ENCODE data around the gene ALK.

Gene ALK

GRCh38 chr2:29644949-29645348, 276.4 kb downstream of the ALK start:
- no peak for DNase-seq (ENCODE audit: low read depth)

GRCh38 chr2:29643196-29643595, 278.2 kb downstream of the ALK start:
- DNase-seq (ENCODE audit: low read depth) = no peak

DNA sequence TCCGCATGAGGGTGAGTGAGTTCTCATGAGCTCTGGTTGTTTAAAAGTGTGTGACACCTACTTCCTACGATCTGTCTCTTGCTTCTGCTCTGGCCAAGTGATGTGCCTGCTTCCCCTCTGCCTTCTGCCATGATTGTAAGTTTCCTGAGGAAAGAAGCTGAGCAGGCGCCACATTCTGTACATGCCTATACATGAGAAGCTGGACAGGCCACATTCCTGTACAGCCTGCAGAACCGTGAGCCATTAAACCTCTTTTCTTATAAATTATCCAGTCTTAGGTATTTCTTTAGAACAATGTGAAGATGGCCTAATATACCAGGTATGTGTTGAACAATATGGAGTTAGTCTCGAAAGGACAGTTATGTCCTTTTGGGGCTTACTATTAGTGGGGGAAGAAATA, 281.0 kb downstream of the ALK start:
- DNase-seq (ENCODE audit: low read depth) = no peak

GRCh38 chr2:29638641-29639040, 282.7 kb downstream of the ALK start:
- DNase-seq (ENCODE audit: low read depth) = no peak

DNA sequence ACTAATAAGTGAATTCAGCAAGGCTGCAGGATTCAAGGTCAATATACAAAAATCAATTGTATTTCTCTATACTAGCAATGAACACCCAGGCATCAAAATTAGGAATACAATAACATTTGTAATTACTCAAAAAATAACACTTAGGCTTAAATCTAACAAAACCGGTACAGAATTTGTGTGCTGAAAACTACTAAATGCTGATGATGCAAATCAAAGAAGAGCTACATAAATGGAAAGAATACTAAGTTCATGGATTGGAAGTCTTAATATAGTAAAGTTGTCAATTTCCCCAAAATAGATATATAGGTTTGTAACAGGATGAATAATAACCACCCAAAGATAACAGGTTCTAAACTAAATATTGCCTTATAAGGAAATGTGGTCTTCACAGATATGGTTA, 286.5 kb downstream of the ALK start:
- no peak for DNase-seq (ENCODE audit: low read depth)

DNA sequence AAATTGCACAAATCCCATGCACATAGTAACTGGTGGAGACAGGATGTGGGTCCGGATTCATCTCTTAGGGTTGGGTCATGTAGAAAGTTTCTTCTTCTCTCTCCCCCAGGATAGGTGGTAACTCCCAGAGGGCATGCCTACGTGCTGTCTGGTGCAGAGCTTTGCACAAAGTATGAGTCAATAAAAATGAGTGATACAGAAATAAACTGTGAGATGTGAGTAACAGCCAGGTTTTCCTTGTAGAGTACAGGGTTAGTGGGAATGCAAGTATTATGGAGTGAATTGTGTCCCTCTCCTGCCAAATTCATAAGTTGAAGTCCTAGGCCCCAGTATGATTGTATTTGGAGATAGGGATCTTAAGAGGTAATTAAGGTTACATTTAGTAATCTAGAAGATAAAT, 289.4 kb downstream of the ALK start:
- peak; percentile 68 for DNase-seq (ENCODE audit: low read depth)

DNA sequence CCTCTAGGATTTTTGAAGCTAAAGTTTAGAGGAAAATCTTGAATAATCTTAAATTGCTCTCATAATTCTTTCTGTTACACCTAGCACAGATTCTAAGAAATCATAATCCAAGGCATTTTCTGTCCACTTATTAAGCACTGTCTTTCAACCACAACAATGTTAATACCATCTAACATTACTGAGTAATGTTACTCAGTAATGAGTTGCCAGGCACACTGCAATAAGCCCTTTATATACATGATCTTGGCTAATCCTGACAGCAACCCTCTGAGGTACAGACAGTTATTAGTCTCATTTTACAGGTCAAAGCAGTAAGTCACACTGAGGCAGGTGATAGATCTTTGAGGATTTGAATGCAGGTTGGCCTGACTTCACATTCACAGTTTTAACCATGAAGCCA, 291.9 kb downstream of the ALK start:
- DNase-seq (ENCODE audit: low read depth) = peak; percentile 25

DNA sequence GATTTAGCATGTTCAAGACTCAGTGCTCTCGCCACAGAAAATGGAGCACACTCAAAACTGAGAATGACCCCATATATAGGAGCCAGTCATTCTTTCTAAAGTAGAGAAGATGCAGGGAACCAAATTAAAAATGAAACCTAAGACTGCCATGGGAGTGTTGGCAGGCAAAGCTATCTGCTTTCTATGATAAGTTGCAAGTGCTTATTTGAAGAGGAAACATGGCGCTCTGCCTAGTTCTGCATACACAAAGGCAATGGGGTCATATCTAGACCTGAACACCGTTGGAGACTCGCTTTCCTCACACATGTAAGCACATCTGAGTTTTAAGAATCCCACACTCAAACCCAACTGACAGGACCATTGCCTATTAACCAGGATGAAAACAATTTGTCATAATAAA, 292.5 kb downstream of the ALK start:
- DNase-seq (ENCODE audit: low read depth) = peak; percentile 19

DNA sequence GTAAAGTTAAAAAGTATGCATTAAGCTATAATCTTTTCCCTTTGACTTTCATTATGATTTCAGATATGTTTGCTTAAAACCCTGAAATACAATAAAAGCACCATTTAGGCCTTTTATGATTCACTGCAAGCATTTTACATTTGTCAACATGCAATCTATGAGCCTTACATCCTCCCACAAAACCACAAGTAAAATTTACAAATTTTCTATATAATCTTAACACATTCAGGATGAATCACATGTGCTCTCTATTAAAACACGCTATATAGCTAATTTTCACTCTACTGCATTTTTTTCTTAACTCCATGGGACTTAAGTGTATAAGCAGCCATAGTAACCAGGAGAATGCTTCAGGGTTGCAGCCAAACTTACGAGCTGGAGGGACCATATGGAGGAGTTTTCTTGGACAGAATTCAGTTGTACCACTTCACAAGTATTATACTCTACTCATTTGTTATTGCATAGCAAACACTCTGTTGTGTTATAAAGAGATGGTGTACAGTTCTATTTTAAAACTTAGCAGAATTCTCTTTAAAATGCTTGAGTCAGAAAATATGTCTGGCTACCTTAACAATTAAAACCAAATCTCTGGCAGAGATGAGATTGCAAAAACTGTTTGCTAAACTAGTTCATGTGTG, 293.2 kb downstream of the ALK start:
- peak; percentile 66 for DNase-seq (ENCODE audit: low read depth)

GRCh38 chr2:29627279-29627711, 294.1 kb downstream of the ALK start:
- DNase-seq (ENCODE audit: low read depth) = peak; percentile 71

- DNase-seq (ENCODE audit: low read depth) = no peak
Observed at GRCh38 chr2:29620890-29621289, 300.5 kb downstream of the ALK start.

GRCh38 chr2:29619689-29620088, 301.7 kb downstream of the ALK start:
- no peak for DNase-seq (ENCODE audit: low read depth)

DNA sequence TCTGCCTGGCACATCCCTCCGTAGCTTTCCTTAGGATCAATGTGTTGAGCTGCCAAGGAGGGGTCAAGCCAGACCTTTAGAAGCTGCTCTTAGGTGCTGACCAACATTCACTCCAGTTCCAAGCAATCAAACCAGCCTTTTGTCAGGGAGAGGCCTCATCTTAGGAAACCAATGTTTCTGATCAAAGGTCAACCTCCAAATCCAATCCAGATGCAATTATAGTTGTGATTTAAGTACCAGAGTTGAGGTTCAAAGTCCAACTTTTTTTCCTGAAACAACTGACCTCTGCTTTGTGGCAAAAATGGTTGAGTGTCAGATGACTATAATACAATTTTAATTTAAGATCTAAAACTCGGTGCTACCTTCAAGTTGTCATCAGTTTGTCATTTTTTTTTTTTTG, 303.4 kb downstream of the ALK start:
- no peak for DNase-seq (ENCODE audit: low read depth)

DNA sequence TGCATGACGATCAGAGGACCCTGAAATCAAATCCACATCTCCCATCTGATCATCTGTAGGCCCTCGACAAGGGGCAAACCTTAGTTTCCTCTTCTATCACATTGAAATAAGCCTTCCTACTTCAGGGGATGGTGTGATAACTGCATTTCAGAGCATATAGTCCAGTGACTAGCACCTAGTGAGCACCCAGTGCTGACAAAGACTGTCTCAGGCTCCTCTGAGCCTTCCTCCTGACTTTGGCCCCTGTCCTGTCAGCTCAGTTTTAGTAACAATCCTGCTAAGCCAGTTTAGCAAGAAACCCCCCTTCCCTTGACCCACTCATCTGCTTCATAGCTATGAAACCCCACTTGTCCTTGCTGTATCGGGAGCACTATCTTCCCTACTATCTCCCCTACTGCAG, 304.0 kb downstream of the ALK start:
- no peak for DNase-seq (ENCODE audit: low read depth)

GRCh38 chr2:29616569-29616968, 304.8 kb downstream of the ALK start:
- DNase-seq (ENCODE audit: low read depth) = no peak

DNA sequence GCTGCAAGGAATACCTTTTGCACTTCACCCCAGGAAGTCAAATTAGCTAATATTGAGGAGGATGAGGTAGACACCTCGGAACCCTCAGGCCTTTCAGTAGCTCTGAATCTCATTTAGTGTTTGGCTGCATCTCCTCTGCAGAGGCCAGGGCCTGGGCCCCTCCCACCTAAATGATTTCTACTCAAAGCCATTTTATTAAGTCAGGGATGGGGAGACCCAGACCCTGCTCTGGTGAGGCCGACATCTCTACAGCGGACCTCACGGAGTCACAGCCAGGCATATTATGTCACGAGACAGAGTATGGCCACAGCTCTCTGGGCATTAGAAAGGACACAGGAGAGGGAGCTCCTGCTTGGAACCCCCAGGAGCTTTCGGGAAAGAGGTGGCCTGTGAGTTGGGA, 305.5 kb downstream of the ALK start:
- DNase-seq (ENCODE audit: low read depth) = no peak

DNA sequence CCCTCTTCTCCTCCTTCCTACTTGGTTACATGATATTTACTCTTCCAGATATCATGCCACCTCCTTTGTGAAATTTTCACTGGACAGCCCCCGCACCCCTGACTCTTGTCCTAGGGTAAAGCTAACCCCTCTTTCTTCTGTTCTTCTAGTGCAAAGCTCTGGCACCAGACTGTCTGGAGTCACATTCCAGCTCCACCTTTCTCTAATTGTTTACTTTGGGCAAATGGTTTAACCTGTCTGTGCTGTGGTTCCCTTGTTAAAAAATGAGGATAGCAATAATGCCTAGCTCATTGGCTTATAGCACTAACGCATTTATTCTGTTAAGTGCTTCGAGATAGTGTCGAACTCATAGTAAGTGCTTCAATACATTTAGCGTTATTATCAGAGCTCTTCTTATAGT, 306.2 kb downstream of the ALK start:
- DNase-seq (ENCODE audit: low read depth) = no peak

DNA sequence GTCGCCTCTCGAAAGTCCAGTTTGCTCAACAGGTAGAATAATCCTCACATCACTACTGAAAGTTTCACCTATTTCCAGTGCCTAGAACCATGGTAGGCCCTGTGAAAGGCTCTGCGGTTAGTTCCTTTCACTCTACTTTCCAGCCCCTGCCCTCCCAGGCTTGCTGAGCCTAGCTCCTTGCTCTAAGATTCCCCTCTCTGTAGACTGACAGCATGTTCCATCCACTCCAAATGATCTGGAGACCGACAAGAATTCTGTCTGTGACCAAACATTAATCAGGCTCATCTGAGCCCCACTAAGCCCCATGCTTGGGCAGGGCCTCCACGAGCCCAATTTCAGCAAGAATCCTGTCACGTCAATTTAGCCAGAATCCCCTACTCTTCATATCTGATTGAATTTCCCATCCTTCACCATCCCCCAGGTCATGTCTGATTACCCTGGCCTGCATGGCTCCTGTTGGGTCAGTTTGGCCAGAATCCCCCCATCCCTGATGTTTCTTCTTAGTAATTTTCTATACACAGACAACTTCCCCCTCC, 307.0 kb downstream of the ALK start:
- no peak for DNase-seq (ENCODE audit: low read depth)

DNA sequence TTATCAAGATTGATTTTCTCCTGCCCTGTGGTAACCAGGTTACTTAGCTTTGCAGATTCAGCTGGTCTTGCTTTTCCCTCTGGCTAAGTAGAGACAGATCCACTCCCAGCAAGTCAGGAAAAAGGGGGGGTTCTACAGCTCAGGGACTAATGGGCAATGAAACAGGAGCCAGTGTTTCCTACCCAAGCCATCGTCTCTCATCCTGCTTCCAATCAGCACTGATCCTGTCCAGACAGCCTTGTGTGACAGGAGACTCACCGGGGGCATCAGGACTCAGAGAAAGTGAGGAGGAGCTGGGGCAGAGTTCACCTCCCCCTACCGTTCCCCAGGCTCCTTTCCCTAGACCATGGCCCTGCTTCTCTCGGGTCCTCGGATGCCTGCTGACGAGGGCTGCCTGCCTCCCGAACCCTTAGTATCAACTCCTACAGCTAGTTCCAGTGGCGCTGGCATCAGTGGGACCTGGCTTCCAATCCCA, 307.6 kb downstream of the ALK start:
- DNase-seq (ENCODE audit: low read depth) = no peak

DNA sequence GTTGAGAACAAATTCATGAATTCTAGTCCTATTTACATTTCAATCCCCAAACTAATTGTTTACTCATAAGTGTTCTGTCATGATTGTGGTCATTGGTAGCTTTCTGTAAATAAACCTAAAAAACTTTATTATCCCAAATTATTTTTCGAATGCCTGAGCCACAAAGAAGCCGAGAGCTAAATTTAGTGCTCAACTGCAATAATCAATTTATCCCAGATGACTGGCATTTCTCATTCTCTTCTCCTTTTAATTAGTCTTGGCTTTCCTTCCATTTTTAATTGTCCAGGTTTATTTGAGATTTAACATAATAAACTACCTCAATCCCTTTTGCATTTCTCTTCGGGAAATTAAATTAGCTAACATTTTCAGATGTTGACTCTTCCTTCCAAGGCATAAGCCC, 308.3 kb downstream of the ALK start:
- no peak for DNase-seq (ENCODE audit: low read depth)

GRCh38 chr2:29612568-29612967, 308.8 kb downstream of the ALK start:
- no peak for DNase-seq (ENCODE audit: low read depth)

- DNase-seq (ENCODE audit: low read depth) = no peak
Observed at GRCh38 chr2:29611850-29612249, 309.5 kb downstream of the ALK start.

- DNase-seq (ENCODE audit: low read depth) = no peak
Observed at GRCh38 chr2:29611261-29611660, 310.1 kb downstream of the ALK start.

- no peak for DNase-seq (ENCODE audit: low read depth)
Observed at GRCh38 chr2:29610569-29610968, 310.8 kb downstream of the ALK start.

Measured in amniotic epithelial cell (primary cell).